UCSD-AML1 (cell line): Measurements from ENCODE around the gene TMBIM6.
"Not testable (repeated sequence)": the region's sequence is repeated elsewhere in the genome, so short reads cannot be mapped to it uniquely, and the experiment has no call there.

ENCODE experiments used
- DNase-seq: peaks from one replicate; lab custom pipeline; 2025; ENCODE audit not compliant: unreplicated experiment; lab: John Stamatoyannopoulos, UW

TMBIM6 gene

DNA sequence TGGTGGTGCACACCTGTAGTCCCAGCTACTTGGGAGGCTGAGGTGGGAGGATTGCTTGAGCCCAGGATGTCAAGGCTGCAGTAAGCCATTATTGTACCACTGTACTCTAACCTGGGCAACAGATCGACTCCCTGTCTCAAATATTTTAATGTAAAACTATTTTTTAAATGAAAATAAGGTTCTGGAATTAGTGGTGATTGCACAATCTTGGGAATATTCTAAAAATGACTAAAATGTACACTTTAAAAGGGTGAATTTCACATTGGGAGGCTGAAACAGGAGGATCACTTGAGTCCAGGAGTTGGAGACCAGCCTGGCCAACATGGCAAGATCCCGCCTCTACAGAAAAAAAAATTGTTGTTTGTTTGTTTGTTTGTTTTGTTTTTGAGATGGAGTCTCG, 12.9 kb upstream of the TMBIM6 start:
- no peak for DNase-seq

DNA sequence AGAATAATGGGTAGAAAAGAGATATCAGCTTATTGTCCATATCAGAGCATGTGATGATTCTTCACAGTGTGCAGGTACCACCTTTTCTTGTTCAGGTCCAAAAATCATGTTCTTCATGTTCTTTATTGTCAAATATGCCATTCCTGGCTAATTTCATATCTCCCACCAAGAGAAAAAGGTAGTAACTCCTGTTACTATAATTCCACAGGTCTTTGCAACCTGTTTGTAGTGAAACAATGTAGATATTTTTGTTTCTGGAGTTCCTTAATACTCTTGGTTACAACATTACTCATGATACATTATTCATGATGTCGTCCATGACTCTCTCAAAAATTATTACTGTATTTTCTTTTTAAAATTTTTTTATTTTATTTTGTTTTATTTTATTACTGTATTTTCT, 11.3 kb upstream of the TMBIM6 start:
- DNase-seq = no peak

DNA sequence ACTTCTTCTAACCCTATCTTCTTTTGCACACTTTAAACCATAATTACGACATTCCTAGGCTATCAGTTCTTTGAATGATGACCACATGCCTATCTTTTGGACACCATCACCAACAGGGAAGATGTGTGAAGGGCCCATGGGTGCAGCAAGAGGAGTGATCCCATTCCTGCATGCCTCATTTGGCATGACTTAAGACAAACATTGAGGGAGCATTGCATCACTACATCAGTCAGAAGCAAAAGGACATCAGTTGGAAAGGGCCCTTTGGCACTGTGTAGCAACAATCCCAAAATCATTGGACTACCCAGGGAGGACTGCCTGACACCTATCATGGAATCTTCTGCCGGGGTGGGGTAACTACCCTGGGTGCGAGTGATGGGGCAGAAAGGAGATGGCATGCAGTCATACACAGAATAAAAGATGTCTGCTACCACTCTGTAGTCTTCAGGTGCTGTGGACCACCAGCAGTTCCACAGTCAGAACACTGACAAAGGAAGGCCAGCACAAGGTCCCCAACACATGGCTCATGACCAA, 10.7 kb upstream of the TMBIM6 start:
- DNase-seq = no peak

DNA sequence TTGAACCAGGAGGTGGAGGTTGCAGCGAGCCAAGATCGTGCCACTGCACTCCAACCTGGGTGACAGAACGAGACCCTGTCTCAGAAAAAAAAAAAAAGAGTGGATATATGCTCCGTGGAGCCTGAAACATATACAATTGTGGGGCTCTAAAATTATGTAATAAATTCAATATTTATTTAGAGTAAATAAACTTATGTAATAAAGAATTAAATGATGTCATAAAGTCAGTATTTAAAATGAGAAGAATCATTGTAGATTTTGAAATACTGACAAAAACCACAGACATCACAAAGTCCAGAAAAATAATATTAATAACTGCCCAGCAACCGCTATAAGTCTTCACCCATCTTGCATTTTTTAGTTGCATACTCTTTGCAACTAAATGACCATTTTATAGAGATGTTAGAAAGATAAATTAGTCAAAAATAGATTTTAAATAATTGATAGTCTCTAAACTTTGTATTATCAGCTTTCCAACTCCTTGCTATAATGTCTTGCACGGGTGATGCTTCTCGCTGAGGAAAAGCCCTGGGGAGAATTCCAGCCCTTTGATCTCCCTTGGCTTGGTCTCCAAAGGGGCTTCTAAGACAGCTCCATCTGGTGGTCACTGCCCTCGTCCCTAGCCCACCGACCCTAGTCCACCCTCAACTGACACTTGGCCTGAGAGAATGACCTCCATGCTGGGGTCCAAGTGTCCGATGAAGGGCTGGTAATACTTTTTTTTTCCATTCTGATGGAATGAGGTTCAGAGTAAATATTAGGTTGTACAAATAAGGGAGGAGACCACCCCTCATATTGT, 7.9 kb upstream of the TMBIM6 start:
- no peak for DNase-seq

DNA sequence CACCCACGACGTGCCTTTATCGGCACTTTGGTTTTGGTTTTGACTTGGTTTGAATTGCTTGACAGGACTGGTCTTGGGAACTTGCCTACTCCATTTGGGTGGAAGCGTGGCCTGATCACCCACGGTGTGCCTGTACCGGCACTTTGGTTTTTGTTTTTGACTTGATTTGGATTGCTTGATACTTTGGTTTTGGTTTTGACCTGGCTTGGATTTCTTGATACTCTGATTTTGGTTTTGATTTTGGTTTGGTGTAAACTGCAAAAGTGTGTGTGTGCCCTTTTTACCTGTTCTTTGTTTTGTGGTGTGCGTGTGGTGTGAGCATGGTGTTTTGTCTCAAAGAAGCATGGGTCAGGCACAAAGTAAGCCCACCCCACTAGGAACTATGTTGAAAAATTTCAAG, 6.5 kb upstream of the TMBIM6 start:
- not testable (repeated sequence) for DNase-seq

DNA sequence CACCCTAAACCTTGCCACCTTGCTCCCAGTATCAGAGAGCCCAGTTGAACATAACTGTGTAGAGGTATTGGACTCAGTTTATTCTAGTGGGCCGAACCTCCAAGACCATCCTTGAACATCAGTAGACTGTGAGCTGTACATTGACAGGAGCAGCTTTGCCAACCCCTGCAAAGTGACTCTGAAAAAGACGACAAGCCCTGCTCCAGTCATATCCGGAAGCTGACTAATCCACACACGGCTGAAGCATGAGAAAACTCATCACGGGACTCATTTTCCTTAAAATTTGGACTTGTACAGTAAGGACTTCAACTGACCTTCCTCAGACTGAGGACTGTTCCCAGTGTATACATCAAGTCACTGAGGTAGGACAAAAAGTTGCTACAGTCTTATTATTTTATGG, 2.6 kb upstream of the TMBIM6 start:
- not testable (repeated sequence) for DNase-seq

DNA sequence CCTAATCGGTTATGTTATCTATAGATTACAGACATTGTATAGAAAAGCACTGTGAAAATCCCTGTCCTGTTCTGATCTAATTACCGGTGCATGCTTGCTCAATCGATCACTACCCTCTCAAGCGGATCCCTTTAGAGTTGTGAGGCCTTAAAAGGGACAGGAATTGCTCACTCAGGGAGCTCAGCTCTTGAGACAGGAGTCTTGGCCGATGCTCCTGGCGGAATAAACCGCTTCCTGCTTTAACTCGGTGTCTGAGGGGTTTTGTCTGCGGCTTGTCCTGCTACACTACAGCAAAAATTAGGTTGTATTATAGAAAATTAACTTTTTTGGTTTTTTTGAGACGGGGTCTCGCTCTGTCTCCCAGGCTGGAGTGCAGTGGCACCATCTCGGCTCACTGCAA, 1.1 kb upstream of the TMBIM6 start:
- not testable (repeated sequence) for DNase-seq

DNA sequence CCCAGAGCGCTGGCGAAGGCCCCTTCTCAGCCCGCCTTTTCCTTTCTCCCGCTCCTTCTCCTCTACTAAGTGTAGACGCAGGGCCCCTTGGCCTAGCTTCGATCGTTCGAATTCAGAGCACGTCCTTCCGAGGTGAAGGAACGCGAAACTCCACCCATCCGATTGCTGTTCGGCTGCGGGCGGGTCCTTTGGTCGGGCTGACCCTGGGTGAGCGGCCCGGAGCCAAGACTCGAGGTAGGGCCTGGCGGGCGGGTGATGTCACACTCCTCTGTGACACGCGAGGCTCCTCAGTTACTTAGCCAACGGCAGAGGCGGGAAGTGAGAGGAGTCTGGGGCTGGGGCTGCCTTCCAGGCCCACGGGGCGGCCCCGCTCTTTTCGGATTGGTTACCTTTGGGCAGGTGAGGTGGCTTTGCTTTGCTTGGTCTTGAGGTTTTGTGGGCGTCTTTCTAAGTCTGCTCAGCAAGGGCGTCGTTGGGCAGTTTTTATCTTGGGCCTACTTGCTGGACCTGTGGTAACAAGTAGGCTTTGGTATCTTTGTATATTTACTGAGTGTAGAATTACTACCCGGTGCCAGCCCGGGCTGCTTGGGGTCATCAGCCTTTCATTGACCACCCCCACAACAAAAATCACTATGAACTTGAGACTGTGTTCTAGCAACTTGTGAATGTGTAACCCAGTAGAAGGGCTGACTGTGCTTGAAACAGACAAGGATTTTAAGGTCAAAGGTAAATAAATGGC, 694 bp downstream of the TMBIM6 start:
- DNase-seq = peak; percentile 88

DNA sequence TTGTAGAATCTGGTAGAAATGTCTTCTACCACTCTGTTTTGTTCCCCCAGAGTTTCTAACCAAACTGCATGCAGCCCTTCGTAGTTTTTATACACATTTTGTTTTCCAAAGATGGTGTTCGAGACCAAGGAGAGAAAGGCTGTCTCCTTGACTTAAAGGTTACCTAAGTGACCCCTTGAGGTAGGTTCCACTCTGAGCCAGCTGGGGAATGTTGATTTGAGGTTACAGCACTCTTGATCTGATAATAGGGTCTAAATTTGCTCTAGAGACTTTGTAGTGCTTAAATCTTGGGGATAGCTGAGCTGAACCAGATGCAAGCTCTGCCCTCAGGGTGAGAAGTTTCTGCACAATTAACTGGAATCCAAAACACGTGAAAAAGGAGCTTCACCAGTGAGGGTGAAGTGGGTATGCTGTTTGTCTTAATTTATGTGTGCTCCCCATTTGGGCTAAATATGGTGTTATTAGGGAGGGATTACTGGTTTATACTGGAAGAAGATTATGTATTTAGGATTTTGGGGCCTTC, 3.1 kb downstream of the TMBIM6 start:
- no peak for DNase-seq

DNA sequence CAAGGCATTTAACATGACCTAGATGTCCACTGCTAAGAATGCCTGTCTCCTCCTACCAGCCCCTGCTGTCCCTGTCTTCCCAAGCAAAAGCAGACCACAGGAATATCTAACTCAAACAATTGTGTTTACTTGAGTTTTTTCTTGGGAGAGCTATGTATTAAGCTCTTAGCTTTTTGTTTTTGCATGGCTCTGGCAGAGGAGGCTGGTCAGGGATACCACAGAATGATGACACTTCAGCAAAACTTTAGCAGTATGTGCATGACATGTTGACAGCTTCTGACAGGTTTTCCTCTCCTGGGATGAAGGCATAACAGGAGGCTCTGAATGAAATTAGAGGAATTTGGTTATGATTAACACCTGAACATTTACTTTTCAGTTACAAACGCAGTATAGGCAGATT, 6.9 kb downstream of the TMBIM6 start:
- no peak for DNase-seq

DNA sequence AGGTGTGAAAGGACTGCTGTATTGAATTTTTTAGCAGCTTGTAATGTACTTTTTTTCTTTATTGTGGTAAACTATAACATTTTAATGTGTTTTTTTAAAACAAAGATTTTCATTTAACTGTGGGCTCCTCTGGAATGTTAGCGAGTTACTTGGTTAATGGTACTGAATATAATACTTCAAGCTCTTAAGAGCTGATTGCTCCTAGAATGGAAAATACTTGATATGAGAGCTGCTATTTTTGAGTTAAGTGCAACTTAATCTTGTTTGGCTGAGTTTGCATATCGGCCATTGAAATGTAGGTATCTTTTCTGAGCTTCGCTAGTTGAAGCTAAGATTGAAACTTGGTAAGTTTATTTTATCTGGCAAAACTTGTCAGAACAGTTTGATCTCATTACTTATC, 7.4 kb downstream of the TMBIM6 start:
- DNase-seq = no peak

DNA sequence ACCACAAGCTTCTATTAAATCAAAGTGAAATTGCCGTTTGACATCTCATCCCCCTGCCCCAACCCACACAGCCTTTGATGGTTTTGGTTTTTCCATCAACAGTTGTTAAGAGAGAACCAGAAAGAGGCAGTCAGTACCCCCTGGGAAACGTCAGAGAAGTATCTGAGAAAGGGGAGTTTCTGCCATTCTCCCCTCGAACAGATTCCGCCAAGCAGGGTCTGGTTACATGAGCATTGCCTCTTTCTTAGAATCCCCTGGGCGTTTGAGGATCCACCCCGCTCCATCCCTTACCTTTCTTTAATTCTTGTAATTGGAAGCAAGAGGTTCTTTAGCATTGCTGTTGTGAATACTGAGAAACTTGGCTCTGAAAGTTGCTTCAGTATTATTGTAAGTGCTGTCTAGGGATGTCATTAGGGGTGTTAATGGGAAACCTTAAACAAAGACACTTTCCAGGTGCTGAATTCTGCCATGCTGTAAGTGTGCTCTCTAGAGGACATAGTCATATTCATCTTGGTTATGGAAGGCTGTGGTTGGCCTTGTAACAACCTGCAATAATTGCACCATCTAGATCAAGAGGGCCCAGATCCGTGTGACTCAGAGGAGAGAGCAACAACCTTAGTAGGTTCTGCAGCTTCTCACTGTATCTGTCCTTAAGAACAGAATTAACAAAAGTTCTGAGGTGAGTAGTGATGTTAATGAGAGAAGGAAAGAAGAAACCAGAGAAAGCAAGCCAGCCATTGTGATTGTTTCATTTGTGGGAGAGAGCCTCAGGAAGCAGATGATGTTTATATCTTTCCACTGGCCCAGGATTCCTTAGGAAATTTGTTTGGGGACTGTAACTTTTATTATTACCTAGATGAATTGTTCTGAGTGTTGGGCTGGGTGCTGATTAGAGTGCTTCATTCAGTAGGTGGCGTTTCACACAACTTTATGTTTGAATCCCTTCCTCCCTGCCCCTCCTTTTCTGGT, 9.0 kb downstream of the TMBIM6 start:
- no peak for DNase-seq

DNA sequence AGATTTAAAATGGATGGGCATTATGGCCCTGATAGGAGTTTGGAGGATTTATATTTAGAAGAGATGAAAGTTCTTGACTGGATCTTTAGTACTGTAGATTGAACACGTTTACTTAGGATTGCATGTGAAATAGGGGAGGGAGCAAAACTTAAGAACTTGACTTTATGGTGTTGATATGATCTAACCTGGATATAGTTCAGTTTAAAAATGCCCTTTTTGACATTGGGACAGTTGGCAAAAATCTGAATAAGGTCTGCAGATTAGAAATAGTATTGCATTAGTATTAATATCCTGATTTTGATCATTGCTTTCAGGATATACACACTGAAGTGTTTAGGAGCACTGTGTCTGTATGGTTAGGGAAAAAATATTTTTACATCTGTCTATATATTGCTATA, 9.6 kb downstream of the TMBIM6 start:
- DNase-seq = no peak

DNA sequence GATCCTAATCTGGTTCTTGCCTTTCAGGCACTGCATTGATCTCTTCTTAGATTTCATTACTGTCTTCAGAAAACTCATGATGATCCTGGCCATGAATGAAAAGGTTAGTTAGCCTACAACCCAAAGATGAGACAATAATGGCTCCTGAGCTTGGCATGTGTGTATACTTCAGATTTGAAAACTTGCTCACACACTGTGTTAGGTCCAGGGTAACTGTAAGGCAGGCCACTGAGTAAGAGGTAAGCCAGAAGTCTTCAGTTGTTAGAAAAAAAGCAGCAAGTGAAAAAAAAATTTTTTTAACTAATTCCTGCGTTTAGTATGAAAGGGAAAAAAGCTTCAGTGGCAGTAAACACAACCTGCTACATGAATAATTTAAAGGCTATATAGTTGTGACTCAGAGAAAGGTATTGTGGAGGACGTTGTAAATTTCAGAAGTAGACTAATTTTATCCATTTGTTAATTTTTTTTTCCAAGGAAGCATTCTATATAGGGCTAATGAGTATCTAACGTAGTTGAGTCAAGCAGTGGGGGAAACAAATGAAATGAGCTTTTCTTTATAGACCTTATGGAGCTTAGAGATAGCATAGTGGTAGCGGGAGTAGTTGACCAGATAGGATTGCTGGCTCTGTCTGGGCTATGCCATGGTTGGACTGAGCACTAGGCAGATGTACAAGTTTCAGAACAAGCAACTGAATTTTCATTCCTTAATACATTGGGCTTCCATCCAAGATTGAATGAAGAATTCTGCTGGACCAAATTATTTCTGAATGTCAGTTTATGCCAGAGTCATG, 20.5 kb downstream of the TMBIM6 start:
- DNase-seq = no peak

DNA sequence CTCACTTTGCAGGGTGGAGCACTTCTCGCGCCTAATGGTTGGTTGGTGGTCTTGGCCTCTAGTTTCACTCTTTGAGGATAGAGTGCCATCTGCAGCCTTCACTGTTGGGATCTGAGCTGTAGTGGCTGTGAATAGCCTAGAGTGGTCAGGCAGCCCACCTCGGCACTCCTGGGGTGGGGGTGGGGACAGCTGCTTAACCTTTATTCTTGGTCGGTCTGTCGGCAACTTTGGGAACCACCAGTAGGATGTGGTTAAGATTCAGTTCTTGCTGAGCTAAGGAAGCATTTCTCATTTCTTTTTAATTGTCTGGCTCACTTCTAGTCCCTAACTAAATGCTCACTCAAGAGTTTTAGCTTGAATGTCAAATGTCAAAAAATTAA, 21.1 kb downstream of the TMBIM6 start:
- peak; percentile 33 for DNase-seq

DNA sequence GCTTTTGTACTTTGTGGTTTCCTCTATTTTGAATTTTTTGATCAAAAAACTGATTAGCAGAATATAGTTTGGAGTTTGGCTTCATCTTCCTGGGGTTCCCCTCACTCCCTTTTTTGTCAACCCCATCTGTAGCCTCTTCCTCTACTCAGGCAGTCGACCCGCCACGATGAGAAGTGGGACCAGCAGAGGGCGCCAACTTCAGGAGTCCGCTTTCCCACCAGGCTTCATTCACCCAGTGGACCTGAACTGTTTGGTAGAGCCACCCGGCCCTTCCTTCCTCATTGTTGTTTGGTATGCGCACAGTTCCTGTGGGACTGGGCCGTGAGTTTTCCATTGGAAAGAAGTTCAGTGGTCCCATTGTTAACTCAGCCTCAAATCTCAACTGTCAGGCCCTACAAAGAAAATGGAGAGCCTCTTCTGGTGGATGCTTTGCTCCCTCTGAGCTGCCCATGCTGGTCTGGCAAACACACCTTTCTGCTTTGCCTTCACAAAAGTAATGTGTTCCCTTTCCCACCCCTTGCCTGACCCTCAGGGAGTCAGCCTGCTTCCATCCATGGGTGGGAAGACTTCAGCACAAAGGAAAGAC, 21.7 kb downstream of the TMBIM6 start:
- DNase-seq = peak; percentile 80

DNA sequence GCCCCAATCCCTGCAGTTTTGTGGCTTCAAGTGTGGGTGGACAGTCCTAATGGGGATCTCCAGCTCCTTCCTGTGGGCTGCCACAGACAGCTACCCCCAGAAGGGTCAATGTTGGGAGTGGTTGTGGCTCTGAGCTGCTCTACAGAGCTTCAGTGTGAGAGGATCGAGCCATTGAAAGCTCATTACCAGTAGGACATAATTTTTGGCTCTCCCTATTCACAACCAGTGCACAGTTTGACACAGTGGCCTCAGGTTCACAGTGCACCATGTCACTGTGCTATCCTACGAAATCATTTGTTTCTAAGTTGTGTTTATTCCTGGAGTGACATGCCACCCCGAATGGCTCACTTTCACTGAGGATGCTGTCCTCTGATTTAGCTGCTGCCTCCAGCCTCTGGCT, 22.8 kb downstream of the TMBIM6 start:
- DNase-seq = no peak

DNA sequence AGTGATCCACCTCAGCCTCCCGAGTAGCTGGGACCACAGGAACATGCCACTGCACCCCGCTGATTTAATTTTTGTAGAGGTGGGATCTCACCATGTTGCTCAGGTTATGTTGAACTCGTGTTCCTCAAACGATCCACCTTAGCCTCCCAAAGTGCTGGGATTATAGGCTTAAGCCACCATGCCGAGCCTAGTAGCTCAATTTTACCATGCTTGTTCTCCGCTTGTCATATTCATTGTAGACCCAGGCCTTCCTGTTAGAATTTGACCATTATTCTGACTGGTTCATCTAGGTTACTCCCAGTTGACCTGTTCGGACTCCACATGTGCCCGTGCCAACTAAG, 24.7 kb downstream of the TMBIM6 start:
- DNase-seq = no peak

DNA sequence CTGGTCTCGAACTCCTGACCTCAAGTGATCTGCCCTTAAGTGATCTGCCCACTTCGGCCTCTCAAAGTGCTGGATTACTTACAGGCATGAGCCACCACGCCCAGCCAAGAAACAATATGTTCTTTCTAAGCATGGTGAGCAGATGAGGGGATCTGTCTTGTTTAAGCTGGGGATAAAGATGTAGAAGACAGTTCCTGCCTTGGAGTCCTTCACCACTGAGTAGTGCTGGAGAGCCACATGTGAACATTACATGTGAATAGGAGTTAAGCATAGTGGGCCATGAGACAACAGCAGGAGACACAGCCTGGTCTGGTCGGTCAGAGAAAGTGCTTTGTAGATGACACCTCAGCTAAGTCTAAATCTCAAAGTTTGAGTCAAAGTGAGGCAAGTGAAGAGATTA, 26.0 kb downstream of the TMBIM6 start:
- DNase-seq = no peak

DNA sequence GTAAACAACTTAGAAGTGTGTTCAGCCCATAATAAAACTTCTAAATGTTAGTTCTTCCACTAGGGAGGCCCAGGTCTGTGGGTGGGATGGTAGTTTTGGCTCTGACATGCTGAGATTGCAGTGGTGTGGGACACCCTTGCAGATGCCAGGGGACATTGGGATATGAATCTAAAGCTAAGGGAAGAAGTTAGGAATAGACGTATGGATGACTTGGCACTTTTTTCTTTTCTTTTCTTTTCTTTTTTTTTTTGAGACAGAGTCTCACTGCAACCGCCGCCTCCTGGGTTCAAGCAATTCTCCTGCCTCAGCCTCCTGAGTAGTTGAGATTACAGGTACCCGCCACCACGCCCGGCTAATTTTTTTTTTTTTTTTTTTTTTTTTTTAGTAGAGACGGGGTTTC, 31.7 kb downstream of the TMBIM6 start:
- DNase-seq = not testable (repeated sequence)
